Raji (cell line): ENCODE measurements around the gene CA9.

Source experiments
- POLR2A ChIP-seq: IDR thresholded peaks from 2 replicates; pipeline ENCODE4 v1.6.1; 2011; ENCODE audit warnings: low read depth, low read length, control low read depth; ENCODE audit not compliant: insufficient read depth

CA9 gene

DNA sequence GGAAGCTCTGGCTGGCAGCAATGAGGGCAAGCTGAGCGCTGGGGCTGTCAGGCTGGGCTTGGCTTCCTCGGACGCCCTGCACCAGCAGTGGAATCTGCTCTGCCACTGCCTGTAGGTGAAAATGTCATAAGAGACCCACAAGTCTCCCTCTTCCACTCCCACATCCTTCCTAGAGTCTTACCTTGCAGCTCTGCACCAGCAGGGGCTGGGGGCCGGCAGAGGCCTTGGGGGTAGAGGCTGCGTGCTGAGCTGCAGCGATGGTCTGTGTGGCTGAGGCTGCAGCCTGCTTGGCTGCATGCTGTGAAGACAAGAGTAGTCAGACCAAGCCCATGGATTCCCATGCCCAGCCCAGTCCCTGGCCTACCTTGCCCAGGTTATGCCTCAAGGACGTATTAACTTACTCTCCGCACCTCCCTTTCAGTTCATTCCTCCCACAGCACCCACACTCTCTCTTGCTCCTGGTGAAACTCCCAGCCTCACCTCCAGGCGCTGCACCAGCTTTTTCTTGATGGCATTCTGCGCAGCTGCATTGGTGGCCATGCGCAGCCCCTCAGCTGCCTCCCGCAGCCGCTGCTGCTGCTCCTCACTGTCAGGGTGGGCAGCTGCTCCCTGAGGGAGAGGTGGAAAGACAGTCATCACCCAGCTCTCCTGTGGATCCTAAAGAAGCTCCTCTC lies 41.0 kb downstream of the CA9 start:
- no peak for TF ChIP-seq POLR2A

DNA sequence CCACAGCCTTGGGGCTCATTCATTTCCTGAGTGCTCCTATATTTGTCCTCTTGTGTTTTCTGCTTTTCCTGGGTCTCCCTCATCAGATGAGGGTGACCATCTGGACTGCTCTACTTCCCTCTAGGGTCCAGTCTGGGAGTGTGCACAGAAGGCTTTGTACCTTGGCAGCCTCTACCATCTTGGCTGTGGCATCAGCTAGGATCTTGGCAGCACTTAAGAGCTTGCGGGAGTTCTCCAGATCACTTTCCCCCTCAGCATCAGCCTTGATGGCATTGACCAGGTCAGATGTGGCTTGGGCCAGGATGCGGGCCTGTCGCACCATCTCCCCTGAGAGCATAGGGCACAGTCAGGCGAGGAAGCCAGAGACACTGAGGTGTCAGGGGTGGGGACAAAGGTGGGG lies 42.5 kb downstream of the CA9 start:
- TF ChIP-seq POLR2A, result no peak

DNA sequence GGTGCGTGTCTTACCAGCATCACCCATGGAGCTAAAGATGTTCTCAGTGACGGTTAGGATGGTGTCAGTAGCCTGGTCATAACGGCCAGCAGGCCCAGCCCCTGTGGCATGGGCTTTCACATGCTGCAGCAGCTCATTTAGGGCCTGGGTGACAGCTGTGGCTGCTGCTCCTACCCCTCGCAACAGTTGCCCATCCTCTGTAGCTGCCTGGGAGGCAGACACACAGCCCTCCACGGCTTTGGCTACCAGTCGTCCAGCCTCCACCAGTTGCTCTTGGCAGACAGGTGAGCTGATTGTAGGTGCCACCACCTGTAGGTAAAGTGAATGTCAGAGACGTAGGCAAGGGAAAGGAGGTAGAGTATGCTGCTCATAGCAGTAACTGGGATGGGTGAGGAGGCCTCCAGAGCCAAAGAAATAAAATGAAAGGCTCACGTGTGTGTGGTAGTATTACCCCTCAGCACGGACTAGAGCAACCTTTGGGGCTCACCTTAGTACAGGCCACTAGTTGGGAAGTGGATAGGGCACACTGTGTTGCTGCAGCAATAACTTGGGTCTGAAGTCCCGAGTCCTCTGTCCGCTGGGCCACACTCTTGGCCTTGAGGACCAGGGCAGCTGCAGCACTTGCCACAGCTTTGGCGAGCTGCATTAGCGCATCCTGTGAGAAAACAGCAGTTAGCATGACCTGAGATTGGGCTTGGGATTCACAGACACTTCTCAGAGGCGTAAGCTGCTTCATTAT lies 43.6 kb downstream of the CA9 start:
- TF ChIP-seq POLR2A, result no peak

DNA sequence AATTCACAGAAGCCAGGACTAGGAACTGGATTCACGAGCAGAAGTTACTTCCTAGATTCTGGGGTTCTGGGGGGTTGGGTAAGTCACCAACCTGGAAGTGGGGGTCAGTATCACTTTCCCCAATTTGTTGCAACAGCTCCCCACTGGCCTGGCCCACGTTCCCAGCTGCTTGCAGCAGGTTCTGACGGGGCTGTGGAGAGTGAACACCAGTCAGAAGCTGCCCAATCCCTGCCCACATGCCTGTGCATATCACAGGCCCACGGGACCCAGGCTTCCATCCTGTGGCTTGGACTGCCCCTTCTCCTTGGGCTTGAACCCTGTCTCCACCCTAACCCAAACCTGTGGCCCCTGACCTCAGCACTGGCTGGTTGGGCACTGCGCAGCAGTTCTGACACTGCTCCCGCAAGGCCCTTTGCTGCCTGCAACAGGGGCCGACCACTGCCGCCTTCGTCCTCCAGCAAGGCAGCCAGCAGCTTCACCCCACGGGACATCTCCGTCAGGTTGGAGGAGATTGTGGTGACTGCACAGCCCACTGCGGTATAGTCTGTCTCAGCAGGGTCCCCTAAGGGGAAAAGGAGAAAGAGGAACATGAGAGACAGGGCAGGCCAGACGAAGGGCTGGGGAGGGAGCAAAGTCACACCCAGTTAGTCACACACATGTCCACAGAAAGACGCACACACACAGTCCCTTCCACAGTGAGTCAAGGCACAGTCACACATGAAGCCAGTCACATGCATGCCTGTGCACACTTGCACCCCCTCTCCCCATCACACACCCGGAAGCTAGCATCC lies 45.2 kb downstream of the CA9 start:
- TF ChIP-seq POLR2A, result no peak

DNA sequence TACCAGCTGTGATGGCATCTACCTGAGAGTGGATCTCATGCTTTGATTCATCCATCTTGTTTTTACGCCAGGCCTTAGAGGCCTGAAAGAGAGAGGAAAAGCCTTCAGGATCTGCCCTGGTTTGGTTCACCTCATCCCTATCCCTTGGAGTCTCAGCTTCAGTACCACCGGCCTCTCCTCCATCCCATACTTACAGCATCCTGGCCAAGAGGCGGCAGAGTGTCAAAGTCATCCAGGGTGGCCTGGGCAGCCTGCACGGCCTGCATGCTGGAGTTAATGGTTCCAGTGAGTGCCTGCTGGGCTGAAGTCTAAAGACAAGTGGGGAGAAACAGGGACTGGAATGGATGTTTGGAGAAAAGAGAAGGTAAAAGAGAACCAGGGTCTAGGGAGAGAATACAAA lies 45.8 kb downstream of the CA9 start:
- TF ChIP-seq POLR2A, result no peak

DNA sequence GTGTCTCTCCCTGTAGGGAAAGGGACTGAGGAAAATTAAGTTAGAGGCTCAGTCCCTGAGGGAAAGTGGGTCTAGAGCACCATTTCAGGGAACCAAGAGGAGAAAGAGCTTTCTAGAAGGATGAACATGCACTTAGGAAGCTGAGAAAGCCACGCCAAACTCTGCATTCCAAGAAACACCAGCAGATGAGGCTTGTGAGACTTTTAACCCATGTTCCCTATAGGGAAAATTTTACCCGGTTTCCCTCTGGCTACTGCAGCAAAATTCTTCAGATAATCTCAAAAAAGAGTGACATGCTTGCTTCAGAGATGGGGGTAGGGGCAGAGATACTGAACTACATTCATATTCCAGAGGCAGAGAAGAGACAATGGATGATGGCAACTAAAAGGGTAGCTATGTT lies 49.7 kb downstream of the CA9 start:
- TF ChIP-seq POLR2A, result no peak

DNA sequence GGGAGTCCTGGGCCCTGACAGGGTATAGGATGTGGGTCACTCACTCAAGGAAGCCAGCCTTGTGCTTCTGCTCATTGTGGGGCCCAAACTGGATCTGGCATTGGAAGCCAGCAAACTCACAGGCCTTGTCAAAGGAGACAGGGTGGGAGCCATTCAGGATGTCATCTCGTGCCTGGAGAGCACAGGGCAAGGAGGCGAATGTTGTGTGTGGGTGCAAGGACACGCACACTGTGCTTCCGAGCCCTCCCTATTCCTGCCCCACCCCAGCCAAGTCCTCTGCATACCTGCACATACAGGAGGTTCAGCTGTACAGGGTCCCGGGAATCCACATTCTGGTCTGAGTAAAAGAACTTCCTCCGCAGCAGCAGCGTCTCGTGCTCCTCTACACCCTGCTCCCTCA lies 50.2 kb downstream of the CA9 start:
- TF ChIP-seq POLR2A, result no peak

DNA sequence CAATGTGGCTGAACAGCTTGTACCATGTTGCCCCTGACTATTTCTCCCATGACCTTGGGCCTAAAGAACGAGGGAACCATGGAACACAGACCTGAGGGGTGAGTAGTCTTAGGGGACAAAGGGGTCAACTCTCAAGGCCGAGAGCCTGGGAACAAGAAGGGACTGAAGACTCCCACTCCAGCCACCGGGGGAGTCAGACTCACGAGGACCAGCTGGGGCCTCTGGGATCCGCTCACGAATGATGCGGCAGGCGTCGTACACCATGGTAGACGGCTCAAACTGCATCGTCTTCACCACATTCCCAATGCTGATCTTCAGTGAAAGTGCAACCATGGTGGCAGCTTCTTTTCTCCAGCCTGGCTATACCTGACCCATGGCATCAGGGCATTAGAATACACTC lies 51.6 kb downstream of the CA9 start:
- TF ChIP-seq POLR2A, result no peak

DNA sequence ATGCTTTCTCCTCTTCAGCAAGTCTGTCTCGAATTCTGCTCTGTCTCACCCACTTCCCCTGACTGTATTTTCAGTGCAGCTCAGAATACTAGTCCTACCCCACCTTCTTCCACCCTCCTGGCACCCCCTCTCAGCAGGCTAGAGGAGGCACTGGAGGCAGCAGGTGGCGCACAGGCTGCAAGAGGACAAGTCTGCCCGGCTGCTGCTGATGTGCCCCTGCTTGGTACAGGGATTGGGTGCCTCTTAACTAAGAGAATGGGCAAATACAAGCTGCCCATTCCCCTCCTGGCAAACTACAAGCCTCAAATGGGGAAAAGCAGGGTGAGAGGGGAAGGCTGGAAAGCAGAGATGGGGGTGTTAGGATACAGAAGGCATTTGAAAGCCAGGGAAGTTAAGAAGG lies 53.2 kb downstream of the CA9 start:
- no peak for TF ChIP-seq POLR2A

DNA sequence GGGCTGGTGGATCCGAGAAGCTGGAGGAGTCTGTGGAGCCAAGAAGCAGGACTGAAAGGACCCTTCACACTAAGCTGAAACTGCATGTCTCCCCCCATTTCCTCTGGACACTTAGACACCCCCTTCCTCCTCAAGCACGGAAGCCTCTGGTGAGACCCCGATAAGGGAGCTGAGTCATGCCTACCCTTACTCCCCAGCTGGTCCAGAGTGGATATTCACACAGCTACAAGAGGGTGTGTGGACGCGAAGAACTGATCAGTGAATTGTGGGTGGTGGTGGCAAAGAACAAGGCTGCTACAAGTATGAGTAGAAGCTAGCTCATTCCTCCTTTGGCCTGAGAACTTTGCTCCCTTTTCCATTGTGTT lies 53.9 kb downstream of the CA9 start:
- TF ChIP-seq POLR2A, result no peak

DNA sequence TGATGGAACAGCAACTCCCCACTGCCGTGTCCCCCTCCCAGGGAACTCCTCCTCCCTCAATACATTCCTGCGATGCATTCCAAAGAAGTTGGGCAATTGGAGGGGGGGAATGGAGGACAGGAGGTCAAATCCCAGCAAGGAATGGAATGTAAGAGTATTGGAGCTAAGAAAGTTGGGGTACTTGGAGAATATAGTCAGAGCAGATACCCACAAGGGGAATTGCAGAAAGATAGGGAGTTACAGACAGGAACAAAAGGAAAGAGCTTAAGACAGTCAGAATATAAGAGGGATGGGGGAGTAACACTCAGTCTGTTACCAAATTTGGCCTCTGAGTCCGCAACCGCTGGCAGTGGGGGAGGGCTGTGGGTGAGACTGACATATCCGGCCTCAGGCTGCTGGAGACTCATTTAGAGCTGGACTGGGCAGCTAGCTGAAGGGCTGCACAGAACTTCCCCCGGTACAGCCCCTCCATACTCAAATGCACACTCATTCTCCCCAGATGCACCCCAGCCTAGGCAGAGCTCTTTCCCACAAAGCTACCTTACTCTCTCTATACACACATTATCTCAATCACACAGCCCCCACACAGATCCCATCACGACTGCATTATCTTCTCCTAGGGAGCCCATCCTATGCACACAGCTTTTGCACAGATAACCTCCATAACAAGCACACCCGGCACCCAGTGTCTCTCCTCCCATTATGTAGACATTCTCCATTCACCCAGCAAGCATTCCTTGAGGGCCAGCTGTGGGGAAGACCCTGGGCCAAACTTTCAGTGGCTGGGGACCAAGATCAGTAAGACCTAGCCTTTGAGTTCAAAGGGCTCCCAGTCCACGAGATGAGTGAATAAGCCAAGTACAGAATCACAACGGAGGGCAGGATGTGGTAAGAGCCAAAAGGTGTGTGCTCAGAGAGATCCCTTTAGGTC lies 54.6 kb downstream of the CA9 start:
- no peak for TF ChIP-seq POLR2A

DNA sequence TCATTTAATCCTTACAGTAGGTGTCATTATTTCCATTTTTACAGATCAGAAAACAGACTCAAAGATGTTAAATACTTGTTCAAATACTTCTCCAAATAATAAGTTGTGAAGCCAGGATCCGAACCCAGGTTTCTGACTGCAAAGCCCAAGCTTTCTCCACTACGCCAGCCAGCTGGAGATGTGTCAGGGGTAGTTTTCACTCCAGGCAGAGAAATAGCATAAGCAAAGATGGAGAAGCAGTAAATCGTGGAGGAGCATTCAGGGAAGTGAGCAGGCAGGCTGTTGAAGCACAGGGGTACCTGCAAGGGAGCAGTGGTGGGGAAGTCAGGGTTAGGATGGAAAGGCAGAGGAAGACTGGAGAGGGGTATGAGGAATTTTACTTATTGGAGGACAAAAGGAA lies 55.4 kb downstream of the CA9 start:
- TF ChIP-seq POLR2A, result no peak

DNA sequence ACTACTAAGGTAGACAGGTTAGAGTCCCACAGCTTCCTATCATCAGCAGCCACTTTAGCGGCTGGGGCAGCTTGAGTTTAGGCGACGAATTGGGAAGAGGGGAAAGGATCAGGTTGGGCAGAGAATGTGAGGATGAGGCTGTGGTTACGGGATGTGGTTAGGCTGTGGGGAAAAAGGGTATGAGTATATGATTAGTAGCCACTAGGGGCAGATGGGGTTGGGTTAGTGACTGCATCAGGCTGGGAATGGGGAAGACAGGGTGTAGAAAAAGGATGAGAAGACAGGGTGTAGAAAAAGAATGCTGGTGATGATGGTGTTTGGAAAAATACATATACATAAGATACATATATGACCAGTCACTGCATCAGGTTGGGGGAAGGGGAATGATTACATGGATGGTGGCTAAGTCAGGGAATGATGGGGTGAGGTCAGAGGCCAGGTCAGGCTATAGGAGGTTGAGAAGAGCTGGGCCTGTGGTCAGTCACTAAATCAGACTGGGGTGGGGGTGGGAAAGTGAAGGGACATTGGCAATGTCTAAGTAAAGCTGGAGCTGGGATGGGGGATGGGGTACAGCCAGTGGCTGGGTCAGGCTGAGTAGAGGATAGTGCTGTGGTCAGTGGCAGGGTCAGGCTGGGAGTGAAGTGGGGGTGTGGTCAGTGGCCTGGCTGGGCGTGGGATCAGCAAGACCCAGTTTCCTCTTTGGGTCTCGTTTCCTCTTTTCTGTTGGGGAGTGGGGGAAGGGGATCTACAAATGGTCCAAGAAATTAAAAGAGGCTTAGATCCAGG lies 56.2 kb downstream of the CA9 start:
- no peak for TF ChIP-seq POLR2A

DNA sequence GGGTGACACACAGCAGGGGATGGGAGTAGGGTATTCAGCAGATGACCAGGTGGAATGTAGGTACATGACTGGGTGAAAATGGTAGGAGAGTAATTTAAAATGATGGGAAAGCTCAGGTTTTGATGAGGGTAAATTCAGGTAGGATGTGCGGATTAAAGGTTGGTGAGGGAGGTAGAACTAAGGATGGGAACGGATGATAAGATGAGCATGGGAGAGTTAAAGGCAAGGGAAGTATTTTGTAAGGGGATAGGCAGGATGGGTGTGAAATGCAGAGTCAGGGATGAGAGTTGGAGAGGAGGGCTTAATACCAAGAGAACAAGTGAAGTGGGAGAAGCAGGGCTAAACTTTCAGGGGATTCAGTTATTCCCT lies 56.7 kb downstream of the CA9 start:
- no peak for TF ChIP-seq POLR2A
